HCT116 (cell line): ENCODE results near the gene FCHSD2. TPM values are rescaled to one million over a fixed set of nuclear protein-coding genes. Genes with fewer than 3 reads are reported as not detected.

ENCODE experiments used
- ATAC-seq: fragments of 200-7000 bp; cut with Tn5 transposase; 2 replicates; pipeline ENCODE4 v1.9.1; 2020; ENCODE audit warnings: mild to moderate bottlenecking, moderate library complexity
- BruUV-seq: library from RNA; stranded (reverse); fragments of 400-500 nt; replicated peaks from 2 replicates; lab custom pipeline; 2021; lab: Mats Ljungman, UMichigan
- CTCF ChIA-PET: fragments of 300-600 bp; sonication (Branson Sonifier 250); formaldehyde crosslinking; loops from one replicate; lab custom pipeline; 2021; ENCODE audit warnings: antibody characterized with exemption; lab: Charles Lee
- POLR2A ChIA-PET: fragments of 300-600, 350-600 bp; sonication (Branson Sonifier 250); formaldehyde crosslinking; loops from one replicate; lab custom pipeline; 2021; ENCODE audit warnings: antibody characterized with exemption; lab: Charles Lee
- RAD21 ChIA-PET, 2 experiments: fragments of 300-600 bp; sonication (Branson Sonifier 250); formaldehyde crosslinking; loops; one replicate each; lab custom pipeline; 2023; ENCODE audit warnings: low total read pairs in 2 of 2; ENCODE audit not compliant: uncharacterized antibody in 2 of 2, unreplicated experiment in 2 of 2, low non-redundant PET in 1 of 2; lab: Charles Lee
- DNase-seq: peaks from one replicate; pipeline ENCODE4 v3.0.0-alpha.2; 2010; ENCODE audit warnings: low read depth, low spot score
- H2AFZ ChIP-seq: fragments of 200-600 bp; shearing (Covaris generic), sonication (generic); 2 replicates; pipeline ENCODE4 v1.6.1; 2017; ENCODE audit warnings: low read depth, mixed run types, mixed read lengths, antibody characterized with exemption, low read length; ENCODE audit not compliant: poor library complexity, severe bottlenecking
- H3K27ac ChIP-seq: 2 replicates; pipeline ENCODE4 v1.5.1; 2012; ENCODE audit warnings: low read depth, low read length
- H3K27me3 ChIP-seq: fragments of 200-600 bp; sonication (generic); 2 replicates; pipeline ENCODE4 v1.6.1; 2016; ENCODE audit warnings: mixed run types, low read length, mixed read lengths; ENCODE audit not compliant: insufficient read depth
- H3K36me3 ChIP-seq, 2 experiments: fragments of 200-500 bp in 1 of 2; fragments of 200-600 bp in 1 of 2; sonication (Bioruptor generic) in 1 of 2; sonication (generic) in 1 of 2; 2 replicates each; pipeline versions ENCODE4 v1.5.1 to v1.6.1; 2014 to 2016; ENCODE audit warnings: low read length in 2 of 2, inconsistent platforms in 1 of 2, mixed read lengths in 1 of 2, mixed run types in 1 of 2; ENCODE audit not compliant: insufficient read depth in 2 of 2, control insufficient read depth in 1 of 2
- H3K4me1 ChIP-seq, 2 experiments: fragments of 200-600 bp in 1 of 2; sonication (generic) in 1 of 2; 2 replicates each; pipeline versions ENCODE4 v1.5.1 to v1.6.1; 2012 to 2017; ENCODE audit warnings: low read length in 2 of 2, inconsistent platforms in 1 of 2, mild to moderate bottlenecking in 1 of 2, mixed read lengths in 1 of 2, mixed run types in 1 of 2, moderate library complexity in 1 of 2; ENCODE audit not compliant: insufficient read depth in 2 of 2, control insufficient read depth in 1 of 2
- H3K4me2 ChIP-seq: fragments of 200-600 bp; sonication (generic); 2 replicates; pipeline ENCODE4 v1.6.1; 2017; ENCODE audit warnings: mixed run types, low read length, mixed read lengths
- H3K4me3 ChIP-seq, 2 experiments: fragments of 200-600 bp in 1 of 2; sonication (generic) in 1 of 2; replicated peaks in 1 of 2; 2 replicates each; pipeline ENCODE4 v1.5.1; 2011 to 2016; ENCODE audit warnings: low read length in 2 of 2, control low read depth in 1 of 2, low read depth in 1 of 2, mild to moderate bottlenecking in 1 of 2, mixed read lengths in 1 of 2, mixed run types in 1 of 2
- H3K79me2 ChIP-seq: fragments of 200-600 bp; sonication (generic); 2 replicates; pipeline ENCODE4 v1.6.1; 2017; ENCODE audit warnings: mild to moderate bottlenecking, mixed run types, low read length, moderate library complexity, mixed read lengths; ENCODE audit not compliant: insufficient read depth
- H3K9ac ChIP-seq: fragments of 200-600 bp; sonication (generic); 2 replicates; pipeline ENCODE4 v1.6.1; 2016; ENCODE audit warnings: low read length, mixed read lengths
- H3K9me2 ChIP-seq: fragments of 200-600 bp; sonication (generic), shearing (Covaris generic); 2 replicates; pipeline ENCODE4 v1.6.1; 2017; ENCODE audit warnings: mixed run types, mild to moderate bottlenecking, moderate library complexity; ENCODE audit not compliant: insufficient read depth
- H3K9me3 ChIP-seq, 2 experiments: fragments of 200-500 bp in 1 of 2; fragments of 200-600 bp in 1 of 2; sonication (Bioruptor generic) in 1 of 2; sonication (generic) in 1 of 2; 2 replicates each; pipeline ENCODE4 v1.6.1; 2014 to 2017; ENCODE audit warnings: low read length in 2 of 2, mixed read lengths in 2 of 2, inconsistent platforms in 1 of 2, low read depth in 1 of 2, mild to moderate bottlenecking in 1 of 2, mixed run types in 1 of 2, moderate library complexity in 1 of 2; ENCODE audit not compliant: control insufficient read depth in 1 of 2, insufficient read depth in 1 of 2
- H4K20me1 ChIP-seq: fragments of 200-600 bp; sonication (generic), shearing (Covaris generic); 2 replicates; pipeline ENCODE4 v1.6.1; 2017; ENCODE audit warnings: mixed run types, mild to moderate bottlenecking, moderate library complexity; ENCODE audit not compliant: insufficient read depth
- CBX3 ChIP-seq: IDR thresholded peaks from 2 replicates; pipeline ENCODE4 v1.6.1; 2012; ENCODE audit warnings: low read depth
- ELF1 ChIP-seq: IDR thresholded peaks from 2 replicates; pipeline ENCODE4 v1.6.1; 2012; ENCODE audit warnings: low read depth, borderline replicate concordance
- POLR2AphosphoS5 ChIP-seq: IDR thresholded peaks from 2 replicates; pipeline ENCODE4 v1.6.1; 2011; ENCODE audit warnings: mild to moderate bottlenecking, low read depth, low read length, moderate library complexity
- SIN3A ChIP-seq: IDR thresholded peaks from 2 replicates; pipeline ENCODE4 v1.6.1; 2012; ENCODE audit warnings: low read depth
- ZNF274 ChIP-seq: fragments of 200-500 bp; sonication (Bioruptor generic); IDR thresholded peaks from 2 replicates; pipeline ENCODE4 v1.6.1; 2014; ENCODE audit warnings: mild to moderate bottlenecking, low read depth, low read length, inconsistent platforms
- intact Hi-C: fragments of 100-400 bp; cut with micrococcal nuclease; formaldehyde crosslinking; loops from 2 replicates; pipeline ENCODE4 v1.10.0; 2022
- total RNA-seq: library from RNA; stranded (reverse); gene quantifications from one replicate; pipeline ENCODE4 v1.2.1, GENCODE V29; 2021; ENCODE audit not compliant: unreplicated experiment
- TF ChIP-seq, protein P1 (sequence below): IDR thresholded peaks from 2 replicates; pipeline ENCODE4 v1.6.1; 2011; ENCODE audit warnings: mild to moderate bottlenecking, low read length, moderate library complexity; ENCODE audit not compliant: insufficient replicate concordance; ENCODE audit errors: extremely low read depth
- TF ChIP-seq, protein P2 (sequence below): IDR thresholded peaks from 2 replicates; pipeline ENCODE4 v1.6.1; 2012

FCHSD2 gene
- total RNA-seq, 1 experiment from 2014 or later: 15.0 TPM

DNA sequence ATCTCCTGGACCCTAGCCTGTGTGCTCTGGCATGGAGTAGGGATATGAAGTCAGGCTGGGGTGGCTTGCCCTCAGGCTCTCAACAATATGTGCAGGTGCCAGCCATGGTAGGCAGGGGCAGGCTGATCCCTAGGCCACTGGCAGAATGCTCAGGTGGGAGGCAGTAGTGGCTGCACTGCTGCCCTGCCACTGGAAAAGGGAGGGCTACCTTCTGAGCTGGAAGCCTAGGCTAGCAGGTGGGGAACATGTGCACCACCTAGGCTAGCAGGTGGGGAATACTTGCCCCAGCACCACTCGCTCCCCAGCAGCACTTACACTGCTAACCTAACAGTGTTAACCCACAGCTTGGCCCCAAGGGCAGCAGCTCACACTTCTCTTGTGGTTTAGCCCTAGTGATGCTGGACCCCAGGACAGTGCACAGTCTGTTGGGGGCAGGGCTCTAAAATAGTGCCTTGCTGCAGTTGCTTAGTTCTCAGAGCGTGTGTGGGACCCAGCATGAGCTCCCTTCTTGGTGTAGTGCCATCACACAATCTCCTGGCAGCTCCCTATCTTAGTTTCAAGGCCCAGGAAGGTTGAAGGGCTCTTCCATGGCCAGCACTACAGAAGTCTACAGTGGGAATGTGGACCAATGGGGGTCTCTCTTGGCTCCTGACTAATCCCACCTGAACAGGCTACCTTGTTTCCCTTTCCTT lies 130.8 kb downstream of the FCHSD2 start:
- no peak for TF ChIP-seq POLR2AphosphoS5
- TF ChIP-seq, protein P1, sequence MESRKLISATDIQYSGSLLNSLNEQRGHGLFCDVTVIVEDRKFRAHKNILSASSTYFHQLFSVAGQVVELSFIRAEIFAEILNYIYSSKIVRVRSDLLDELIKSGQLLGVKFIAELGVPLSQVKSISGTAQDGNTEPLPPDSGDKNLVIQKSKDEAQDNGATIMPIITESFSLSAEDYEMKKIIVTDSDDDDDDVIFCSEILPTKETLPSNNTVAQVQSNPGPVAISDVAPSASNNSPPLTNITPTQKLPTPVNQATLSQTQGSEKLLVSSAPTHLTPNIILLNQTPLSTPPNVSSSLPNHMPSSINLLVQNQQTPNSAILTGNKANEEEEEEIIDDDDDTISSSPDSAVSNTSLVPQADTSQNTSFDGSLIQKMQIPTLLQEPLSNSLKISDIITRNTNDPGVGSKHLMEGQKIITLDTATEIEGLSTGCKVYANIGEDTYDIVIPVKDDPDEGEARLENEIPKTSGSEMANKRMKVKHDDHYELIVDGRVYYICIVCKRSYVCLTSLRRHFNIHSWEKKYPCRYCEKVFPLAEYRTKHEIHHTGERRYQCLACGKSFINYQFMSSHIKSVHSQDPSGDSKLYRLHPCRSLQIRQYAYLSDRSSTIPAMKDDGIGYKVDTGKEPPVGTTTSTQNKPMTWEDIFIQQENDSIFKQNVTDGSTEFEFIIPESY: no peak
- no peak for TF ChIP-seq ELF1
- TF ChIP-seq CBX3: no peak
- TF ChIP-seq SIN3A: no peak
- TF ChIP-seq, protein P2, sequence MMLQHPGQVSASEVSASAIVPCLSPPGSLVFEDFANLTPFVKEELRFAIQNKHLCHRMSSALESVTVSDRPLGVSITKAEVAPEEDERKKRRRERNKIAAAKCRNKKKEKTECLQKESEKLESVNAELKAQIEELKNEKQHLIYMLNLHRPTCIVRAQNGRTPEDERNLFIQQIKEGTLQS: no peak
- no peak for TF ChIP-seq ZNF274
- intact Hi-C loops: no loop called here
- BruUV-seq: no TSS peak
- CTCF ChIA-PET: no interaction called here
- Histone ChIP-seq H3K4me2 (no peak overlapping the region), H3K9ac (no peak overlapping the region), H3K79me2 (no peaks in the 10 kb centered on the region), H3K4me1 (no peaks in the 10 kb centered on the region), H3K27me3 (no peaks in the 10 kb centered on the region), H3K9me3 (0 out of 4 replicates have a peak, but pooled peaks cover 0 to 3% of the 10 kb centered on the region in 2 experiments), H3K9me2 (no peaks in the 10 kb centered on the region), H2AFZ (no peak overlapping the region), H3K36me3 (no peaks in the 10 kb centered on the region; a peak in 1 of 4 replicates), H4K20me1 (no peaks in the 10 kb centered on the region), H3K4me3 (no peak overlapping the region), H3K27ac (no peak overlapping the region)
- DNase-seq (no peak), ATAC-seq (no peak)
- RAD21 ChIA-PET: no interaction called here
- POLR2A ChIA-PET: no interaction called here
